ENCODE measurements around the gene PLIN4.

DNA sequence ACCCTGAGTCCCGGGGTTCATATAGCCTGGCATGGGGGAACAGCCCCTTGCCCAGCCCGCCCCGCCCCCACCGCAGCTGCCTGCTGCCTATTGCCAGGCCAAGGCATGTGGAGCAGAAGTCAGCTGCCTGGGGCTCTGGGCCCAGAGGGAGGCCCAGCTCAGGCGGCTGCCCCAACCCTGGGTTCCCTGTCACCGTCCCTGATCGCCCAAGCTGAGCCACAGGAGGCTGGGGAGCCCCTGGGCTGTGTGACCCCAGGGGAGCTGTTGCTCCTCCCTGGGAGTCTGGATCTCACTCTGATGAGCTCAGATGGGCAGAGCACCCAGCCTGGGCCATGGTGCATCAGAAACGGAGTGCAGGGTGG, 1.4 kb downstream of the PLIN4 start:
- no peak for TF ChIP-seq CTCF (IDR thresholded peaks at IDR 0.05)
- TF ChIP-seq POLR2A (IDR thresholded peaks at IDR 0.05): no peak
- no peak for TF ChIP-seq EP300 (IDR thresholded peaks at IDR 0.05)

All from stomach (tissue), 4 donors.